Activated CD4-positive, CD25-positive, alpha-beta regulatory T cell treated with anti-CD3 and anti-CD28 coated beads, Interleukin-2, amount 50 U/mL, for 24 hours (primary cell): ENCODE measurements around the gene NEK7.
A peak's percentile ranks its signal among the peaks of the same experiment; 100 is the strongest.
"Not testable (repeated sequence)": the region's sequence is repeated elsewhere in the genome, so short reads cannot be mapped to it uniquely, and the experiment has no call there.

Experiments used
- ATAC-seq, 2 donors: fragments of 150-1000 bp; cut with Tn5 transposase; one replicate each; pipeline ENCODE4 v1.10.0; 2021; ENCODE audit warnings: mild to moderate bottlenecking in 1 of 2, moderate library complexity in 1 of 2

The NEK7 gene

GRCh38 chr1:198298640-198299039 lies 141.8 kb downstream of the NEK7 start:
- no peak for ATAC-seq

- no peak for ATAC-seq
Measured at GRCh38 chr1:198300451-198300850, 143.7 kb downstream of the NEK7 start.

GRCh38 chr1:198304431-198304830 lies 147.6 kb downstream of the NEK7 start:
- ATAC-seq: no peak

- ATAC-seq: not testable (repeated sequence)
Measured at GRCh38 chr1:198314817-198315216, 158.0 kb downstream of the NEK7 start.

GRCh38 chr1:198315331-198315730 lies 158.5 kb downstream of the NEK7 start:
- not testable (repeated sequence) for ATAC-seq

GRCh38 chr1:198316546-198317100 lies 159.8 kb downstream of the NEK7 start:
- ATAC-seq: no peak

- ATAC-seq: no peak
Measured at GRCh38 chr1:198318085-198318484, 161.3 kb downstream of the NEK7 start.

- no peak for ATAC-seq
Measured at GRCh38 chr1:198320759-198321158, 164.0 kb downstream of the NEK7 start.

- ATAC-seq: no peak
Measured at GRCh38 chr1:198326232-198326631, 169.4 kb downstream of the NEK7 start.

- no peak for ATAC-seq
Measured at GRCh38 chr1:198326915-198327314, 170.1 kb downstream of the NEK7 start.

- ATAC-seq: no peak
Measured at GRCh38 chr1:198328458-198329032, 171.7 kb downstream of the NEK7 start.

GRCh38 chr1:198330982-198331615 lies 174.3 kb downstream of the NEK7 start:
- ATAC-seq: no peak

- ATAC-seq: no peak
Measured at GRCh38 chr1:198333744-198334143, 176.9 kb downstream of the NEK7 start.

GRCh38 chr1:198335663-198336062 lies 178.9 kb downstream of the NEK7 start:
- no peak for ATAC-seq

- no peak for ATAC-seq
Measured at GRCh38 chr1:198337886-198338285, 181.1 kb downstream of the NEK7 start.

- ATAC-seq: no peak
Measured at GRCh38 chr1:198340139-198340538, 183.3 kb downstream of the NEK7 start.

GRCh38 chr1:198346178-198346577 lies 189.4 kb downstream of the NEK7 start:
- ATAC-seq: no peak

- ATAC-seq: no peak
Measured at GRCh38 chr1:198350456-198350855, 193.7 kb downstream of the NEK7 start.

- peak; percentile 86 to 88 for ATAC-seq
Measured at GRCh38 chr1:198352975-198353695, 196.3 kb downstream of the NEK7 start.

GRCh38 chr1:198357937-198358336 lies 201.1 kb downstream of the NEK7 start:
- ATAC-seq: peak; percentile 37 to 52

- no peak for ATAC-seq
Measured at GRCh38 chr1:198359024-198359653, 202.3 kb downstream of the NEK7 start.

GRCh38 chr1:198360208-198360729 lies 203.5 kb downstream of the NEK7 start:
- no peak for ATAC-seq

- no peak for ATAC-seq
Measured at GRCh38 chr1:198361237-198361767, 204.5 kb downstream of the NEK7 start.
